DMS53 (cell line): ENCODE data around the gene MBP.

Experiments
- DNase-seq: peaks from one replicate; lab custom pipeline; 2025; lab: John Stamatoyannopoulos, UW

MBP gene

DNA sequence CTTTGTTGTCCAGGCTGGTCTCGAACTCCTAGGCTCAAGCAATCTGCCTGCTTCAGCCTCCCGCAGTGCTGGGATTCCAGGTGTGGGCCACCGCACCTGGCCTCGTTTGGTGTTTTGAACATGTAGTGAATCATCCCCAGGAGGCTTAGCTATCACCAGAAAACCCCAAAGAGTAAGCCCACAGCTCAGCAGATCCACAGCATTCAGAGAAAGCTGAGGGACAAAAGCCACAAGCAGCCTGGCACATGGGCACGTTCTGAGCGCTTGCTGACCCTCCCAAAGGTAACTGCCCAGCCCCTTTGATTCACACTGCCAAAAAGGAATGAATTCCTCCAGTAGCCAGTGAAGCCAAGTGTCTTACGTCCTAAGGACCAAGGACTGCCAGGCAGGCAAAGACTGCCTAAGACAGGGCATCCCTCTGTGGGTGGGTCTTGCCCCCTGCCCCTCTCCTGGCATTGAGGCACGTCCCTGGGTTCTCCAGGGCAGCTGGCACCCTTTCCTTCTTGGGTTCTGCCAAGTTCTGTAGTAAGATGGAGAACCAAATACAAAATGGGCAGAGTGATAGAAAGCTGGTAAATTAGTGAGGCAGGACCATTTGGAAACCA, 31.7 kb downstream of the MBP start:
- no peak for DNase-seq

DNA sequence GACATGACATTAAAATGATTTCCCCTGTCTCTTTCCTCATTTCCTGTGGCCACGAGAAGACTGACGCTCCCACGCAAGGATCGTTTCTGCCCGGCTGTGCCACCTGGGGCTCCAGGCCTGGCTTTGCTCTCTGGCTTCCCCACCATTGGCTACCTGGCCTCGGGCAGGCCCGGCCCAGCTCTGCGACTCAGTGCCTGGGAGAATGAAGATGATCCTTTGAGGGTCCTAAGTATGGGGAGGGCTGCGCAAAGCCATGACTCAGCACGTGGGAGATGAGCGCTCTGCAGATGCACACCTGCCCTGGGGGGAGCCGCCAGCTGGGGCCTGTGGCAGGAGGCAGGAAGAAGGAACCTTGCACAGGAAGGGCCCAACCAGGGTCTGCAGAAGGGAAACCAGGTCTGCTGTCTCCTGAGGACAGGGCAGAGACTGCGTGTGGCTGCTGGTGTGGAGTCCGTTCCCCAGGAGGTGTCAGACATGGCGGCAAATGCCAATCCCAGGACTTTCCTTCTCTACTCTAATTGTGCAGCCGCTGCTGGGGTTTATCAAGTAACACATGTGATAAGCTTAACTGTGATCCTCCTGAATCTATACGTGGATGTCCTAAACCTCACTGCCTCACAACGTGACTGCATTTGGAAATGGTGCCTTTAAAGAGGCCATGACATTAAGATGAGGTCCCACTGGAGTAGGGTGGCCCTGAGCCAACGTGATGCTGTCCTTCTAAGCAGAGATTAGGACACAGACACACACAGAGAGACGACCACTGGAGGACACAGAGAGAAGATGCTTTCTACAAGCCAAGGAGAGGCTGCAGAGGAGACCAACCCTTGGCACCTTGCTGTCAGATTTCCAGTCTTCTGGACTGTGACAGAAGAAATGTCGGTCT, 32.9 kb downstream of the MBP start:
- no peak for DNase-seq

DNA sequence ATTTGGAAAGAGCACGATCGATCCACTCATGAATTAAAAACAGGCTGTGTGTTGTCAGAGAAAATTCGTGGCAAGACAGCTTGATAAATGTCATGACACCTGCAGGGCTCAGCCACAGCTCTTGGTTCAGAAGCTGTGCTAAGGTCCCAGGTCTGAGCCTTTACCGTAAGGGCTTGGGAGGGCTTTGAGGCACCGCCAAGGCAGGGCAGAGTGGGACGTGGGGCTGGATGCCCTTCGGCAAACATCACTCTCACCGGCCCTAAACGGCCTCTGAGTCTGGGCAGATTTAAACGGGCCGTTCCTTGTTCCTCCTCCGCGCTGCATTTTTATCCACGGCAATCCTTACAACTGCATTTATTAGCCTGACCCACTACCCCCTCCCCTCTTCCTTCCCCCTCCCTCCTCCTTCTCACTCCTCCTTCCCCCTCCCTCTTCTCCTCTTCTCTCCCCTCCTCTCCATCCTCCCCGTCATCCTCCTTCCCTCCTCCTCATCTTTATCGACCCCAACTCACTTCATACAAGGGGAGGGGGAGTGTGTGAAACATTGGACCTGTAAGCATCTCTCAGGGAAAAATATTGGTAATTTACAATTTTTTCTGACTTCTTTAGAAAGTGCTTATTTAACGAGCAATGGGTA, 33.9 kb downstream of the MBP start:
- DNase-seq = no peak

DNA sequence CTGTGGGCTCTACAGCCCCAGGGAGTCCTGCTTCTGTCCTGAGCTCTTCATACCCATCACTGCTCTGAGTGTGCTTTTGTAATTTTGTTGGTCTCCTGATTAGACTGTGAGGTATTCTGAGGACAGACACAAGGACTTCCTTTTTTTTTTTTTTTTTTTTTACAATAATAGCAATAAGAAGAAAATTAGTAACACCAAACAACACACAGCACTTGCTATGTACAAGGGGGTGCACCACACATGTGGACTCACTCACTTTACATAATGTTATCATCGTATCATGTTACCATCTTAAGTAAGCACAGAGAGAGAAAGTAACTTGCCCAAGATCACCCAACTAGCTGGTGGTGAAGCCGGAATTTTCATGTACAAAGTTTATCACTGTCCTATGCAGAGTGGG, 34.6 kb downstream of the MBP start:
- DNase-seq = no peak

DNA sequence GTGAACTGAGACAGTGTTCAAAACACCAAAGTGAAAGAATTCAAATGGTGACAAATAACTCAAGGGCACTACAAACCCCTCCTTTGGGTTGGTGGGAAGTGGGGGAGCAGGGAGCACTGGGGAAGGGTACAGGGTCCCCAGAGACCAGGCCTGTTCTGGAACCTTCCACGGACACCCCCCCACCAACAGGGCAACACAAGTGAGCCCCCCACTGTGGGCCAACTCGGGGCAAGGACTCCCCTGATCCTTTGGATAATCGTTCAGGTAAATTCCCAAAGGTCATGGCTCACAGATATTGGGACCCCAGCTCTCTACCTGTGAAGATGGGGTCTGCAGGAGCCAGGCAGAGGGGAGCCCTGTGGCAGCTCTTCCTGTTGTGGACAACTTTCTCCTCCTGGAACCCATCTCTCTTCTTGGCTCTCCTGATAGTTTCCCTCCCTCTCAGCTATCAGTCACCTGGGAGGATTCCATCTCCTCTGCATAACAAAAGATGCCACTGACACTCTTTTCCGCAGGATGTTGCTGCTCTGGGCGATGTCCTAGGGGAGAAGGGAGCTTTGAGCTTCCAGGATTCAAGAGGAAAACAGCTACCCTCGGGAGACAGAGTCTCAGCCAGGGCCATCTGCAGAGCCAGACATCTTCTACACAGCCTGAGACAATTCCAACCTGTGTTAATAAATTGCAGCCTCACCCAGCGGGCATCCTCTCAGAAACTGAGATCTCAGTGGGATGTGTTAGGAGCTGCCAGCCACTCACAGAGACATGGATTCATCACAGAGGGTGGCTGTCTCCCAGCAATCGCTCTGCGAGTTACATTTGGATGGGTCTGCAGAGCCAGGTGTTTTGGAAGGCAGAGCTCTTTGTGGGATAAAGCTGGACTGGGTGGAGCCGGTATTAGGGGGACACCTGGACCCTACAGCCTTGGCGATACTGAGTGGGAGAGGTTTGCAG, 35.4 kb downstream of the MBP start:
- no peak for DNase-seq

DNA sequence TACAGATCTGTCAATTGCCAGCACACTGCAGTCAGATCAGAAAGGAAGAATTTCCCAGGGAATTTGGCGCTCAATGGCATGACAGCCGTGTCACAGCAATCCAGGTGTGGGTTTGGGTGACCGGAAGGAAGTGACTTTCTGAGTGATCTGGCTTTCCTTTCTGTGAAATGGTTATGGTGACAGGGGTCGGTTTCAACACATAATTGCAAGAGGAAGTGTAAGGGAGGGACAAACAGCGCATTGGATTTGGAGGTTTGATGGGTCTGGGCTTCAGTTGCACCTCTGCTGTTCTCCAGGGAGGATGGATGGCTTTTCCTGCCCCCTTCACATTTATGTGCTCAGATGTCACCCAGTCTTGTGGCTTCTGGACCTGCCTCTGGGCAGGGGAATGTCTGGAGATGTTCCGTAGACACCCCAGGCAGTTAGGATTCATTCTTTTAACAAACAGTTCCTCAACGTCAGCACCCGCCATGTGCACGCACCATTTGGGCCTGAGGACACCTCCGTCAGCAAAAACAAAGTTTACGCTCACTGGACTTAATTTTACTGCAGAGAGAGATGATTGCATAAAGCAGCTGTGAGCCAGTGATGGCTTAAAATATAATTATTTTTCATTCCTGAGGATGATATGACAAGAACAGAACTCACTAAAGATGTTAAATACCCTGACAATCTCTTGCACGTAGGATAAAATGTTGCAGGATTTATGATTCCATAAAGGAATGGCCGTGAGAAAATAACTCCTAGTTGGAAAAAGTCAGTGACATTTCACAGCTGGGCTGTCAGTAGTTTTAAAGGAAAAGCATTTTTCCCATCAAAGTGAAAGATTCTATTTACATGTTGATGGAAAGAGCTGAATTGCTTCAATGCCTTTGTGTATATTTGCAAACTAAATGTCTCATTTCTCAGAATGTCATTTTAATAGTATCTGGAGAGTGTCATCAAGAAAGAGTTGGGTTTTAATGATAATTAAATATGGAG, 36.9 kb downstream of the MBP start:
- no peak for DNase-seq

DNA sequence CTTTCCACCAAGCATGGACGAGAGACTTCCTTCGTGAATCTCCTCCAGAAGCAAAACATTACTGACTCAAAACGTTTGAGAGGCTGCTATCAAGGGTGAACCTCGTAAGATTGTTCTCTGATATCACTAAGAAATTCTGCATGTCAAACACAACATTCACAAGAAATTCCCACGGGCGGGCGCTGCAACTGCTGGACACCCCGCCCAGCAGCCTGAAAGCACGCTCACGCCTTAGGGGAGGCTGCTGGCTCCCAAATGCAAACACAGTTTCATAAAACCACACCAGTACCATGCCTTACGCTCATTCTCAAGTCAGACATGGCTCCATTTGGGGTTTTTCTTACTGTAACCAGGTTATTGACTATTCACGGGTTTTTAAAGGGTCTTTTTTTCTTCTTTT, 39.0 kb downstream of the MBP start:
- no peak for DNase-seq

DNA sequence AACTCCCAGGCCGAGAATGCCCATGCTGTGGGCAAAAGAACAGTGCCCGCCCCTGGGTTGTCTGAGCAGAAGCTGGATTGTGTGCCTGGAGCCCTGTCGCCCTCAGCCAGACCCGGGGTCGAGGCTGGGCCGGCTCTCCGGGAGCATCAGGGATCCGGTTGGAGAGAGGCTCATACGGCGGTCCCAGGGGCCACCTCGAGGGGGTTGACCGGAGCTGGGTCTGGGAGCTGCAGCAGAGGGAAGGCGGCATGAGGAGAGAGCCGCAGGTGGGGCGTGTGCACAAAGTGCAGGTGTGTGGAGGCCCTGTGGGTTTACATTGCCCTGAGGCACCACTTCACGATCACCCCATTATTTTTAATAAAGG, 39.5 kb downstream of the MBP start:
- DNase-seq = no peak

DNA sequence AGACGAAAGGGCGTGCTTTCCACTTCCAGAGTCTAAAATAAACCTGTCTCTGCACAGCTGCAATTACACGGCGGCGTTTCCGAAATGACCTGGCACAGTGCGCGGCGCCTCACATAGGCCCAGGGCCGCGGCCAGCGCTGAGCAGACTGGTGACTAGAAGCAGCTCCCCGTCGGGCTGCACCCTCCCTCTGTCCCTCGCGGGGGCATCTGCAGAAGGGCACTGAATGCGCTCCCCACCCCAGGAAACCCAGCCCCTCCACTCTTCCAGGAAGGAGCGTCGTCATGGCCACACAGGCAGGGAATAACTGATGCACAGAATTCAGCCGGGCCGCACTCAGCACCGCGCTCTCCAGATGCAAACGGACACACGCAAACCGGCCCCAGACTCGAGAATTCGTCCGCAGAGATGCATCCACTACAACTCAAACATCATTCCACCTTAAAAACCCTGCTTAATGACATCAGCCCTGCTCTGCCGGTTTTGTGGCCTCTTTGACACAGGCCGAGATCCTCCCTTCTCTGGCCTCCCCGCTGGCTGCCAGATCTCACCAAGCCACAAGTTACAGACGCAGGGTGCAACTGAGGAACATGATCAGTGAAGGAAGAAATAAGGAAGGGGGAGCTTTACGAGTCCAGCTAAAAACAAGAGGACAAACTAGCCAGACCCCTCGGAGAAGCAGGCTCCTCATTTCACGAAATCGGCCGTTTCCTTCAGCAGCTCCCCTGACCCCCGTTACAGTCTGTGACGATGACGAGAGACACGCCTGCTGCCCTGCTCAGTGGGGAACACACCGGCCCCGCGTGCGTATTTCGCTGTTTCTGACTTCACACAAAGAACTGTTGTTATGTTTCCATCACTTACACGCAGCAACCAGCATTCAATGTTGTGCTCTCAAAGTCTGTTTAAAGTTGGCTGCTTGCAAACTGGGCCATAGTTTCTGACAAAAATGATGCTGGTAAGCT, 40.2 kb downstream of the MBP start:
- no peak for DNase-seq

DNA sequence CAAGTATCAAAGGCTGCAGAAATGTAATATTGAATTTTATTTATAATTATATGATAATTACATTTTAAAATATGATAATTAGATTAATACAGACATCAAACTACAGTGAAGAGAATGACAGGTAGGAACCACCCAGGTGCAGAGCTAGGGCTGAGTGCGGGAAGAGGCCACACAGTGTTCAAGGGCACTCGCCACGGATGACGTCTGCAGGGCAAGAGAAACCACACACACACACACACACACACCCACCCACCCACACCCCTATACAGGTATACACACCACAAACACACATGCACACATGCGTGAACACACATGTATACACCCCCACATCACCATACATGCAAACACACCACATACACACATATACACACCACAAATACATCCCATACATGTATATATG, 41.2 kb downstream of the MBP start:
- DNase-seq = no peak

DNA sequence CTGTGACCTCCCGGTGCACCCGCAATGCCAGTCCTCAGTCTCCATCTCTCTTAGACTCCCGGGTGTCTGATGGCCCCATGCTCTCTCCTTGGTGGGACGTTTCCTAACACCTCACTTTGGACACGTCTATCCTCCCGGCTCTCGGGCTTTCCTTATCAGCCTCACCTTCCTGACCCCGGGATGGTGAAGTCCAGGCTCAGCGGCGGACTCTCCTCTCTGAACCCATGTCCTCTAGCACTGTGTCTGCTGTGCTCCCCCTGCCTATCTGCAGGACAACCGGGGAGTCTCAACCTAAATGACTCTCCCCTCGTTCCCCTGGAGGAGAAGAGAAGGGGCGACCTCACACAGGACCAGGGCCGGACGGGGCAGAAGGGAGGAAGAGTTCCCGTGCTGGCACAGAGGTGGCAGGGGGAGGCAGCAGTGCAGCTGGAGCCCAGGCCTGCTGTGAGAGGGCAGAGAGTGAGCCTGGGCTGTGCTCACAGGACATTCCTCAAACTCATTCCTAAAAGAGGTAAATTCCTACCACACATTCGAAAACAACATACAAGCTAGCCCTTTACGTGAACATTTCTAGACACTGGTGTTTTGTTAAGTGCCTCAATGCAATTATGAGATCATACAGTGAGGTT, 41.9 kb downstream of the MBP start:
- no peak for DNase-seq

DNA sequence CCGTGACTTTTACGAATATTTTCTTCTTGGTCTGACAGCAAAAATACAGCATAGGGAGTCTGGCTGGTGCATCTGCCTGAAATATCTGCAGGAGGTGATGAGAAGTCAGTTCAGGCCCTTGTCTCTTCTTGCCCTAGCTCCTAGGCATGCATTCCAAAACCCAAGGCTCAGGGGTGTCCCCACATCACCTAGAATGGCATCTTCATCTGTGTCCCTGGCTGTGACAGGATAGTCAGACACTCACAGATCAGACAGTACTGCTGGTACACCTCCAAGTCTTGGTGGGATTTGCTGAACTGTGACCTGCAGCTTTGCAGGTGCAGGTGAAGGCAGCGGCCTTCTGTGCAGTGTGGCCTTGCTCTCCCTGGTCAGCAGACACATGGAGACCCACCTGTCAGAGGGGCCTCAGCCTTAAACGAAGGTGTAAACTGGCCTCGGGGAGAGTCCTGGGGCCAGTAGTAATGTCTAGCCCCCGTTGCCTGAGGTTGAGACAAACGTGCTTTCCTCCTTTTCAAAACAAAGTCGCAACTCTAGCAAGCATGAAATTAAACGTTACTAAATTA, 42.8 kb downstream of the MBP start:
- DNase-seq = no peak

DNA sequence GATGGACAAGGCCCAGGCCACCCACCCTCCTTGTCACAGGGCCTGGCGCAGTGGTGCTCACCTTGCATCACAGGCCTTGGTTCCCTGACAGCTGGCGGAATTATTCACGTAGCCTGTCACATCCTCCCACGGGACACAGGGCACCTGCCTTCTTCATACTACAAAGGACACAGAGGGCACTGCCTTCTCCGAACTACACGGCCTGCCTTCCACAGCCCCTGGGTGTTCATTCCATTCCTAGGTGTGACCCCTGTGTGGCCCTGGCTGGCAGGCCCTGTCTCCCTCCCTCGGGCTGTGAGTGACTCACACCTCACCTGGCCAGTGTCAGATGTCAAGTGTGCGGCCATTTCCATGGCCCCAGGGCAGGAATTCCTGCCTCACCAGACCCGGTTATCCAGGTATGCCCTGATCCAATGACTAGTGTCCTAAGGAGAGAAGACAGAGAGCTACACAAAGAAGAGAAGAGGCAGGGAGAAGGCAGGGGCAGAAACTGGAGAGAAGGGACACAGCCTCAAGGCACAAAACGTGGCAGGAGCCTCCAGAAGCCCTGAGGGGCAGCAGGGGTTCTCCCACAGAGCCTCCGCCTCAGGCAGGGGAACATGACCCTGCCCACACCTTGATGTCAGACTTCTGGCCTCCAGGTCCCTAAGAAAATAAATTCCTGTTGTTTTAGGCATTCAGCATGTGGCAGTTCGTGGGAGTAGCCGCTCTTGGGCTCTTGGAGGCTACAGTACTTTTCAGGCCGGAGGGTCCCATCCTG, 43.4 kb downstream of the MBP start:
- DNase-seq = peak; percentile 39

DNA sequence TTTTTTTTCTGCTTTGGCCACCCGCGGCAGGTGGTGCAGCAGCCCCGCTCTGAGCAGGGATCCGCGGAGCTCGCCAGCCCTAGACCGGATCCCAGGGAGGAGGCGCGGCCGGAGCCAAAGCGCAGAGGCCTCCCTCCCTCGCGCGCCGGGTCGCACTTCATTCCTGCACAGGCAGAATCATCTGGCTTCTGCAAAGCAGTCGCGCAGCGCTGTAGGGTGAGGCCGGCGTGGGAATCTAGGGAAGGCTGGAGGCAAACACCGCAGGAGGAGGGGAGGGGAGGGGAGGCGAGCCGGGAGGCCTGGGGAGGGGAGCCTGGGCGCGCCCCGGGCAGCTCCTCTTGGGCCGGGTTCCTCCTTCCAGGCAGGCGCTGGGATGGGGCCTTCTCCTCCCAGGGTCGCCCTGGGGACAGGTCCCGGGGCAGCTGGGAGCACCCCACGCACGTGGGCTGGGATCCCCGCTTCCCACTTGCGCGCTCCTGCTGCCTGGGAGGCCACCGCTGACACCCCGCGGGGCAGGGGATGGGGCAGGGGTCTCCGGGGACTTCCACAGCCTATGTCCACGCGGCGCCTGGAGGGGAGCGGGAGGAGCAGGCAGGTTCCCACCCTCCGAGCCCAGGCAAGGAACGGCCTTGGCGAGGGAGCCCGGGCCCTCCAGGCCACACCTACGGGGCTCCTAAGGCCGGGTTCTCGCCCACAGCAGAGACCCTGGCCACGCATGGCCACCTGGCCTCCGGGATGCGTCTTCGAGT, 45.0 kb downstream of the MBP start:
- no peak for DNase-seq

DNA sequence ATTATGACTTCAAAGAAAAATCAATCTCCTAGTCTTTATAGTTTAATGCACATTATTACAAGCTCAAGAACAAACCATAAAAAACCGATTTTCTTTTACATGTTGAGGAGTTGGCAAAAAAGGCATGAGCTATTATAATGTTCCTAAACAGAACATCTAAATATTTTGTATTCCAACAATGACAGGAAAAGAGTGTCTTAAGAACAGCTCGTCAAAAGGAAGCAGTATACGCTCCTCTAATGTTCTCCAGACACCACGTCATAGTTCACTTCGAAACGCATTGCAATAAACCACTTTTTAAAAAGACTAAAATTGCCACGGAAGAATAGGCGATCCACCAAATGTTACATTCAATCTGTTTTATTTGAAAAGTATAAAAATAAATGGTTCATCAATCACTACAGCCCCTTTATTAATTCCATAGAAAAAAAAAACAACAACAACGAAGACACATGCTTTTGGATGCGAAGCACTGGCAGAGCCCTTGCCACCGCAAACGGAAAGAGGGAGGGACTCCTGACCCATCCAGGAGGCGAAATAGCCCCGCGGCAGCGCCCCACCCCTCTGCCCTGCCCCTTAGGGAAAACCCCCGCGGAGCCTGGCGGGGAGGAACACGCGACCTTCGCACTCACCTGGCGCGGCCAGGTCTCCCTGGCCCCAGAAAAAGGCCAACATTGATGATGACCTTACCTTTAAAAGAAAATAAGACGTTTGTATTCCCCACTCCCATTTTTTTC, 45.8 kb downstream of the MBP start:
- DNase-seq = no peak

DNA sequence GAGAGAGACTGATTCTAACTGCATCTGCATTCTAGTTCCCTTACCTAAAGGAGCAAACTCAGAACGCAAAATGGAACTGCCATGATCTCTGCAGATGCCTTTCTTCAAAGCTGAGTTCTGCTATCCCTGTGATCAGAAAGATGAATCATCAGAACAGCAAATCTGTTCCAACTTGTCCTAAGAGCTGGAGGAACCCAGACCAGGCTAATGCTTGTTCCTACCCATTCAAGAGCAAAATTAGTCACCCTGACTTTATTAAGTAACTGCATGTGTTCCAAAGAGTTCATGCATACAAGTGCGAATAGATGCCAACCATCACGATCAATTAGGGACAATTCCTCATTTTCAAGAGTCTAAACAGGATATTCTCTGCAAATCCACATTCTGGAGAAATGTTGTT, 46.5 kb downstream of the MBP start:
- no peak for DNase-seq

DNA sequence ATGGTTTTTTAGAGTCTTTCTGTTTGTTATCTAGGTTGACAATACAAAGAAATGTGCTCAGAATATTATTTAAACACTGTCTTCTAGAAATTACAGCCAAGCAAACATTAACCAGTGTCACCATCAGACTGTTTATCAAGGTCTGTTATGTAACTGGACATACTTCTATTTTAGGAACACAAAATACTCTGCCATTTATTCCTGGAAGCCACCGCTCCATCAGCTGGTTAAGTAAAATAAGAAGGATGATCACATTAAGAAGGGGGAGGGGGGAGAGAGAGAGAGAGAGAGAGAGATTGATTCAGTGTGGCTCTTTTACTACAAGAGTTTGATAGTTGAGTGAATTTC, 47.9 kb downstream of the MBP start:
- DNase-seq = no peak
